Dendritic cell treated with granulocyte-macrophage colony-stimulating factor and Interleukin-4, amounts not matched to agents 40 ng/mL and 50 ng/mL, for 4 days (primary cell): Measurements from ENCODE around the gene ARMH2.

Source experiments
- H3K27ac Mint-ChIP-seq: one replicate; pipeline ENCODE4 v1.8.0; 2022; ENCODE audit warnings: mild to moderate bottlenecking, mixed read lengths
- H3K27me3 Mint-ChIP-seq: one replicate; pipeline ENCODE4 v1.8.0; 2022; ENCODE audit warnings: mild to moderate bottlenecking, mixed read lengths
- H3K36me3 Mint-ChIP-seq: one replicate; pipeline ENCODE4 v1.8.0; 2022; ENCODE audit warnings: low read depth, mixed read lengths
- H3K4me1 Mint-ChIP-seq: one replicate; pipeline ENCODE4 v1.8.0; 2022; ENCODE audit warnings: low read depth, mixed read lengths
- H3K4me3 Mint-ChIP-seq: one replicate; pipeline ENCODE4 v1.8.0; 2022; ENCODE audit warnings: mild to moderate bottlenecking, moderate library complexity, mixed read lengths
- H3K9me3 Mint-ChIP-seq: one replicate; pipeline ENCODE4 v1.8.0; 2022; ENCODE audit warnings: mixed read lengths
- intact Hi-C: fragments of 100-400 bp; cut with micrococcal nuclease; formaldehyde crosslinking; loops from one replicate; pipeline ENCODE4 v1.15.0; 2022

The ARMH2 gene

GRCh38 chr6:24829657-24830056 is 30.9 kb upstream of the ARMH2 start:
- Mint-ChIP-seq H3K4me1 (peaks cover 5% of the 10 kb centered on the region), H3K36me3 (peaks cover 39% of the 10 kb centered on the region), H3K9me3 (no peaks in the 10 kb centered on the region), H3K27ac (no peak overlapping the region), H3K27me3 (no peaks in the 10 kb centered on the region), H3K4me3 (no peak overlapping the region)
- intact Hi-C loops: no loop called here

- Mint-ChIP-seq H3K4me3 (no peak overlapping the region), H3K9me3 (no peaks in the 10 kb centered on the region), H3K4me1 (no peaks in the 10 kb centered on the region), H3K36me3 (peaks cover 44% of the 10 kb centered on the region), H3K27ac (no peak overlapping the region), H3K27me3 (no peaks in the 10 kb centered on the region)
- intact Hi-C loops: no loop called here
Observed at GRCh38 chr6:24827970-24828369, 29.3 kb upstream of the ARMH2 start.

GRCh38 chr6:24827162-24827561 is 28.4 kb upstream of the ARMH2 start:
- Mint-ChIP-seq H3K9me3 (no peaks in the 10 kb centered on the region), H3K36me3 (peaks cover 39% of the 10 kb centered on the region), H3K4me1 (no peaks in the 10 kb centered on the region), H3K27me3 (no peaks in the 10 kb centered on the region), H3K27ac (no peak overlapping the region), H3K4me3 (no peak overlapping the region)
- intact Hi-C loops: no loop called here

GRCh38 chr6:24825130-24825630 is 26.5 kb upstream of the ARMH2 start:
- H3K27ac Mint-ChIP-seq: no peak overlapping the region
- H3K36me3 Mint-ChIP-seq: peaks cover 19% of the 10 kb centered on the region
- intact Hi-C loops: no loop called here
- H3K4me1 Mint-ChIP-seq: no peaks in the 10 kb centered on the region
- no peak overlapping the region for H3K4me3 Mint-ChIP-seq
- no peaks in the 10 kb centered on the region for H3K9me3 Mint-ChIP-seq
- H3K27me3 Mint-ChIP-seq: no peaks in the 10 kb centered on the region

- Mint-ChIP-seq H3K4me1 (no peaks in the 10 kb centered on the region), H3K27ac (no peak overlapping the region), H3K27me3 (no peaks in the 10 kb centered on the region), H3K4me3 (no peak overlapping the region), H3K36me3 (peaks cover 18% of the 10 kb centered on the region), H3K9me3 (no peaks in the 10 kb centered on the region)
- intact Hi-C loops: no loop called here
Observed at GRCh38 chr6:24824142-24824938, 25.6 kb upstream of the ARMH2 start.

- intact Hi-C loops: no loop called here
- no peak overlapping the region for H3K27ac Mint-ChIP-seq
- no peaks in the 10 kb centered on the region for H3K9me3 Mint-ChIP-seq
- peaks cover 18% of the 10 kb centered on the region for H3K36me3 Mint-ChIP-seq
- no peaks in the 10 kb centered on the region for H3K4me1 Mint-ChIP-seq
- H3K4me3 Mint-ChIP-seq: no peak overlapping the region
- H3K27me3 Mint-ChIP-seq: no peaks in the 10 kb centered on the region
Observed at GRCh38 chr6:24823185-24823584, 24.5 kb upstream of the ARMH2 start.

- intact Hi-C loops: no loop called here
- Mint-ChIP-seq H3K9me3 (no peaks in the 10 kb centered on the region), H3K4me1 (no peaks in the 10 kb centered on the region), H3K27ac (no peak overlapping the region), H3K27me3 (no peaks in the 10 kb centered on the region), H3K4me3 (no peak overlapping the region), H3K36me3 (peaks cover 18% of the 10 kb centered on the region)
Observed at GRCh38 chr6:24822696-24823095, 24.0 kb upstream of the ARMH2 start.

- Mint-ChIP-seq H3K4me1 (no peaks in the 10 kb centered on the region), H3K4me3 (no peak overlapping the region), H3K36me3 (peaks cover 11% of the 10 kb centered on the region), H3K27me3 (no peaks in the 10 kb centered on the region), H3K9me3 (no peaks in the 10 kb centered on the region), H3K27ac (no peak overlapping the region)
- intact Hi-C loops: no loop called here
Observed at GRCh38 chr6:24821860-24822444, 23.2 kb upstream of the ARMH2 start.

- Mint-ChIP-seq H3K9me3 (no peaks in the 10 kb centered on the region), H3K4me1 (no peaks in the 10 kb centered on the region), H3K4me3 (no peak overlapping the region), H3K36me3 (no peaks in the 10 kb centered on the region), H3K27me3 (no peaks in the 10 kb centered on the region), H3K27ac (no peak overlapping the region)
- intact Hi-C loops: no loop called here
Observed at GRCh38 chr6:24818346-24818745, 19.6 kb upstream of the ARMH2 start.

- no peaks in the 10 kb centered on the region for H3K27me3 Mint-ChIP-seq
- H3K9me3 Mint-ChIP-seq: no peaks in the 10 kb centered on the region
- H3K27ac Mint-ChIP-seq: no peak overlapping the region
- intact Hi-C loops: no loop called here
- H3K36me3 Mint-ChIP-seq: peaks cover 19% of the 10 kb centered on the region
- H3K4me1 Mint-ChIP-seq: no peaks in the 10 kb centered on the region
- no peak overlapping the region for H3K4me3 Mint-ChIP-seq
Observed at GRCh38 chr6:24809728-24810127, 11.0 kb upstream of the ARMH2 start.

- Mint-ChIP-seq H3K27me3 (no peaks in the 10 kb centered on the region), H3K36me3 (peaks cover 35% of the 10 kb centered on the region), H3K4me3 (no peak overlapping the region), H3K4me1 (no peaks in the 10 kb centered on the region), H3K9me3 (no peaks in the 10 kb centered on the region), H3K27ac (no peak overlapping the region)
- intact Hi-C loops: no loop called here
Observed at GRCh38 chr6:24807584-24807983, 8.9 kb upstream of the ARMH2 start.

- Mint-ChIP-seq H3K36me3 (peaks cover 17% of the 10 kb centered on the region), H3K27me3 (no peaks in the 10 kb centered on the region), H3K27ac (no peak overlapping the region), H3K9me3 (no peaks in the 10 kb centered on the region), H3K4me1 (no peaks in the 10 kb centered on the region), H3K4me3 (no peak overlapping the region)
- intact Hi-C loops: no loop called here
Observed at GRCh38 chr6:24802271-24803059, 3.7 kb upstream of the ARMH2 start.

GRCh38 chr6:24799541-24799915 is 811 bp upstream of the ARMH2 start:
- H3K9me3 Mint-ChIP-seq: no peaks in the 10 kb centered on the region
- peaks cover 17% of the 10 kb centered on the region for H3K36me3 Mint-ChIP-seq
- H3K27me3 Mint-ChIP-seq: no peaks in the 10 kb centered on the region
- intact Hi-C loops: no loop called here
- no peaks in the 10 kb centered on the region for H3K4me1 Mint-ChIP-seq
- no peak overlapping the region for H3K4me3 Mint-ChIP-seq
- no peak overlapping the region for H3K27ac Mint-ChIP-seq

- H3K4me1 Mint-ChIP-seq: no peaks in the 10 kb centered on the region
- no peaks in the 10 kb centered on the region for H3K9me3 Mint-ChIP-seq
- peaks cover 2% of the 10 kb centered on the region for H3K36me3 Mint-ChIP-seq
- H3K27me3 Mint-ChIP-seq: no peaks in the 10 kb centered on the region
- no peak overlapping the region for H3K4me3 Mint-ChIP-seq
- no peak overlapping the region for H3K27ac Mint-ChIP-seq
- intact Hi-C loops: no loop called here
Observed at GRCh38 chr6:24797596-24798216, 1.0 kb downstream of the ARMH2 start.
